WTC11 (cell line): ENCODE results near the gene ADAT1. TPM values are rescaled to one million over a fixed set of nuclear protein-coding genes. Genes with fewer than 3 reads are reported as not detected.

Experiments
- ATAC-seq: fragments of 200-7000 bp; cut with Tn5 transposase; 2 replicates; pipeline ENCODE4 v1.10.0; 2021; ENCODE audit warnings: mild to moderate bottlenecking, moderate library complexity
- CTCF ChIA-PET: fragments of 300-600 bp; sonication (Branson Sonifier 250); formaldehyde crosslinking; loops from one replicate; lab custom pipeline; 2021; ENCODE audit warnings: antibody characterized with exemption; lab: Charles Lee
- POLR2A ChIA-PET: fragments of 350-600 bp; sonication (Branson Sonifier 250); formaldehyde crosslinking; loops from one replicate; lab custom pipeline; 2021; ENCODE audit warnings: antibody characterized with exemption; lab: Charles Lee
- DNase-seq: peaks from one replicate; pipeline ENCODE4 v3.0.0; 2021; ENCODE audit warnings: low spot score
- H3K27ac Mint-ChIP-seq: 2 replicates; pipeline ENCODE4 v1.8.0; 2021; ENCODE audit warnings: mixed read lengths
- H3K27me3 Mint-ChIP-seq: 2 replicates; pipeline ENCODE4 v1.8.0; 2021; ENCODE audit warnings: low read depth, mild to moderate bottlenecking, moderate library complexity, mixed read lengths
- H3K36me3 Mint-ChIP-seq: 2 replicates; pipeline ENCODE4 v1.8.0; 2021; ENCODE audit warnings: mixed read lengths
- H3K4me1 Mint-ChIP-seq: 2 replicates; pipeline ENCODE4 v1.8.0; 2022; ENCODE audit warnings: mixed read lengths
- H3K4me3 Mint-ChIP-seq: 2 replicates; pipeline ENCODE4 v1.8.0; 2021; ENCODE audit warnings: mild to moderate bottlenecking, moderate library complexity, mixed read lengths
- H3K9me3 Mint-ChIP-seq: 2 replicates; pipeline ENCODE4 v1.8.0; 2021; ENCODE audit warnings: mixed read lengths
- EMX1 ChIP-seq: fragments of 250-450 bp; sonication (Bioruptor Pico); IDR thresholded peaks from 2 replicates; pipeline ENCODE4 v1.8.0; 2021; ENCODE audit warnings: mild to moderate bottlenecking
- GABPB1 ChIP-seq: sonication (generic); formaldehyde crosslinking; IDR thresholded peaks from 2 replicates; pipeline ENCODE4 v1.8.1; 2023; ENCODE audit warnings: mild to moderate bottlenecking, missing genetic modification reagents
- JAZF1 ChIP-seq: fragments of 250-450 bp; sonication (Bioruptor Pico); IDR thresholded peaks from 2 replicates; pipeline ENCODE4 v1.9.0; 2021; ENCODE audit warnings: moderate library complexity, mild to moderate bottlenecking, inconsistent platforms
- KAT7 ChIP-seq: sonication (generic); formaldehyde crosslinking; IDR thresholded peaks from 2 replicates; pipeline ENCODE4 v1.8.1; 2023; ENCODE audit warnings: missing genetic modification reagents, mild to moderate bottlenecking, borderline replicate concordance
- NFATC4 ChIP-seq: fragments of 250-450 bp; sonication (Bioruptor Pico); IDR thresholded peaks from 2 replicates; pipeline ENCODE4 v1.9.0; 2021; ENCODE audit warnings: mild to moderate bottlenecking
- NFE2L1 ChIP-seq: sonication (generic); formaldehyde crosslinking; IDR thresholded peaks from 2 replicates; pipeline ENCODE4 v1.8.1; 2023; ENCODE audit warnings: missing genetic modification reagents
- OVOL2 ChIP-seq: fragments of 250-450 bp; sonication (Bioruptor Pico); IDR thresholded peaks from 2 replicates; pipeline ENCODE4 v1.9.0; 2021; ENCODE audit warnings: mild to moderate bottlenecking, borderline replicate concordance
- RELA ChIP-seq: sonication (generic); formaldehyde crosslinking; IDR thresholded peaks from 2 replicates; pipeline ENCODE4 v1.8.1; 2022; ENCODE audit warnings: missing genetic modification reagents, mild to moderate bottlenecking, borderline replicate concordance
- USF2 ChIP-seq: sonication (generic); formaldehyde crosslinking; IDR thresholded peaks from 2 replicates; pipeline ENCODE4 v1.8.1; 2023; ENCODE audit warnings: mild to moderate bottlenecking, missing genetic modification reagents, moderate library complexity
- ZNF281 ChIP-seq: sonication (generic); formaldehyde crosslinking; IDR thresholded peaks from 2 replicates; pipeline ENCODE4 v1.8.0; 2023; ENCODE audit warnings: mild to moderate bottlenecking, missing genetic modification reagents
- ZNF671 ChIP-seq: fragments of 250-450 bp; sonication (Bioruptor Pico); IDR thresholded peaks from 2 replicates; pipeline ENCODE4 v1.8.0; 2021; ENCODE audit warnings: mild to moderate bottlenecking
- ZSCAN18 ChIP-seq: fragments of 250-450 bp; sonication (Bioruptor Pico); IDR thresholded peaks from 2 replicates; pipeline ENCODE4 v2.1.2; 2022; ENCODE audit warnings: mild to moderate bottlenecking, moderate library complexity
- total RNA-seq: library from RNA; stranded (reverse); gene quantifications from 3 replicates; pipeline ENCODE4 v1.2.3, GENCODE V29; 2021
- TF ChIP-seq, protein P1 (sequence below): fragments of 250-450 bp; sonication (Bioruptor Pico); IDR thresholded peaks from 2 replicates; pipeline ENCODE4 v1.8.0; 2021; ENCODE audit warnings: mild to moderate bottlenecking
- TF ChIP-seq, protein P2 (sequence below): fragments of 200-600 bp; IDR thresholded peaks from 2 replicates; pipeline ENCODE4 v1.8.0; 2022; ENCODE audit warnings: antibody characterized with exemption
- TF ChIP-seq, protein P3 (sequence below): fragments of 250-450 bp; sonication (Bioruptor Pico); IDR thresholded peaks from 2 replicates; pipeline ENCODE4 v1.9.0; 2021; ENCODE audit warnings: mild to moderate bottlenecking

The ADAT1 gene
- total RNA-seq, 1 experiment from 2014 or later: 46.0 TPM

GRCh38 chr16:75644240-75645012 is 21.3 kb upstream of the ADAT1 start (continued):
- TF ChIP-seq, protein P1, sequence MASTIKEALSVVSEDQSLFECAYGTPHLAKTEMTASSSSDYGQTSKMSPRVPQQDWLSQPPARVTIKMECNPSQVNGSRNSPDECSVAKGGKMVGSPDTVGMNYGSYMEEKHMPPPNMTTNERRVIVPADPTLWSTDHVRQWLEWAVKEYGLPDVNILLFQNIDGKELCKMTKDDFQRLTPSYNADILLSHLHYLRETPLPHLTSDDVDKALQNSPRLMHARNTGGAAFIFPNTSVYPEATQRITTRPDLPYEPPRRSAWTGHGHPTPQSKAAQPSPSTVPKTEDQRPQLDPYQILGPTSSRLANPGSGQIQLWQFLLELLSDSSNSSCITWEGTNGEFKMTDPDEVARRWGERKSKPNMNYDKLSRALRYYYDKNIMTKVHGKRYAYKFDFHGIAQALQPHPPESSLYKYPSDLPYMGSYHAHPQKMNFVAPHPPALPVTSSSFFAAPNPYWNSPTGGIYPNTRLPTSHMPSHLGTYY (CRISPR knock-in tag): no peak

GRCh38 chr16:75640598-75640997 is 17.5 kb upstream of the ADAT1 start:
- no peak for DNase-seq
- peaks cover 7% of the 10 kb centered on the region for H3K4me1 Mint-ChIP-seq
- TF ChIP-seq OVOL2 (CRISPR knock-in tag) (no peak), EMX1 (CRISPR knock-in tag) (no peak), RELA (CRISPR knock-in tag) (no peak), JAZF1 (CRISPR knock-in tag) (no peak), GABPB1 (CRISPR knock-in tag) (peak; percentile 92)
- TF ChIP-seq, protein P2, sequence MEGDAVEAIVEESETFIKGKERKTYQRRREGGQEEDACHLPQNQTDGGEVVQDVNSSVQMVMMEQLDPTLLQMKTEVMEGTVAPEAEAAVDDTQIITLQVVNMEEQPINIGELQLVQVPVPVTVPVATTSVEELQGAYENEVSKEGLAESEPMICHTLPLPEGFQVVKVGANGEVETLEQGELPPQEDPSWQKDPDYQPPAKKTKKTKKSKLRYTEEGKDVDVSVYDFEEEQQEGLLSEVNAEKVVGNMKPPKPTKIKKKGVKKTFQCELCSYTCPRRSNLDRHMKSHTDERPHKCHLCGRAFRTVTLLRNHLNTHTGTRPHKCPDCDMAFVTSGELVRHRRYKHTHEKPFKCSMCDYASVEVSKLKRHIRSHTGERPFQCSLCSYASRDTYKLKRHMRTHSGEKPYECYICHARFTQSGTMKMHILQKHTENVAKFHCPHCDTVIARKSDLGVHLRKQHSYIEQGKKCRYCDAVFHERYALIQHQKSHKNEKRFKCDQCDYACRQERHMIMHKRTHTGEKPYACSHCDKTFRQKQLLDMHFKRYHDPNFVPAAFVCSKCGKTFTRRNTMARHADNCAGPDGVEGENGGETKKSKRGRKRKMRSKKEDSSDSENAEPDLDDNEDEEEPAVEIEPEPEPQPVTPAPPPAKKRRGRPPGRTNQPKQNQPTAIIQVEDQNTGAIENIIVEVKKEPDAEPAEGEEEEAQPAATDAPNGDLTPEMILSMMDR: no peak

DNA sequence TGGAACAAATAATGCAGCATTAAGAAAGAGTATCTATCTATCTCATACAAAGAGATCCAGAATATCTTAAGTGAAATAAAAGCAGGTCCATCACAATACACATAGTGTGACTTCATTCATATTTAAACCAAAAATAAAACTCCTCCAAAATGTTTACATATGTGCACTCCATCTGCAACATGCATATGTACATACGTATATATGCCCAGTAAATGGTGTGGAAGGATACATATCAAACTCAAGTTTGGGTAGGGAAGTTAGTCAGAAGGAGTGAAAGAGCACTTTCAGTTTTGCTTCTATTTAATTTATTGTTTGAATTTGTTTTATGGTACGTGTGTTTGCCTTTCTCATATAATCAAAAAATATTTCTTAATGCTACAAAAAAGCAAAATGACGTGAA is 12.0 kb upstream of the ADAT1 start:
- H3K36me3 Mint-ChIP-seq: peaks cover 84% of the 10 kb centered on the region
- H3K27ac Mint-ChIP-seq: no peak overlapping the region
- no peak for ATAC-seq

More at GRCh38 chr16:75640598-75640997, 17.5 kb upstream of the ADAT1 start:
- POLR2A ChIA-PET: no interaction called here
- ATAC-seq: no peak
- Mint-ChIP-seq H3K27me3 (no peaks in the 10 kb centered on the region), H3K9me3 (no peaks in the 10 kb centered on the region), H3K27ac (no peak overlapping the region), H3K4me3 (no peak overlapping the region), H3K36me3 (peaks cover 80% of the 10 kb centered on the region)
- CTCF ChIA-PET: no interaction called here

More for the DNA sequence above, 12.0 kb upstream of the ADAT1 start:
- Mint-ChIP-seq H3K27me3 (no peaks in the 10 kb centered on the region), H3K4me3 (no peak overlapping the region), H3K9me3 (no peaks in the 10 kb centered on the region), H3K4me1 (no peaks in the 10 kb centered on the region)
- CTCF ChIA-PET: no interaction called here
- POLR2A ChIA-PET: no interaction called here
- TF ChIP-seq ZNF671 (no peak), USF2 (CRISPR knock-in tag) (no peak), KAT7 (CRISPR knock-in tag) (no peak), ZSCAN18 (no peak), NFATC4 (CRISPR knock-in tag) (no peak), NFE2L1 (no peak), ZNF281 (CRISPR knock-in tag) (no peak)
- TF ChIP-seq, protein P1 (CRISPR knock-in tag): no peak
- TF ChIP-seq, protein P3, sequence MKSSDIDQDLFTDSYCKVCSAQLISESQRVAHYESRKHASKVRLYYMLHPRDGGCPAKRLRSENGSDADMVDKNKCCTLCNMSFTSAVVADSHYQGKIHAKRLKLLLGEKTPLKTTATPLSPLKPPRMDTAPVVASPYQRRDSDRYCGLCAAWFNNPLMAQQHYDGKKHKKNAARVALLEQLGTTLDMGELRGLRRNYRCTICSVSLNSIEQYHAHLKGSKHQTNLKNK (CRISPR knock-in tag): no peak
- DNase-seq: no peak
